GM10266 (cell line): ENCODE data around the gene MTRFR.

Experiments
- DNase-seq: peaks from one replicate; pipeline ENCODE4 v3.0.0; 2012; ENCODE audit errors: extremely low spot score
- CTCF ChIP-seq: IDR thresholded peaks from 2 replicates; pipeline ENCODE4 v1.5.1; 2012; ENCODE audit warnings: mild to moderate bottlenecking, low read depth; ENCODE audit not compliant: control insufficient read depth, insufficient read depth; ENCODE audit errors: missing control alignments

Gene MTRFR

GRCh38 chr12:123280971-123281370, 47.7 kb downstream of the MTRFR start:
- no peak for DNase-seq
- no peak for TF ChIP-seq CTCF

- no peak for DNase-seq
- no peak for TF ChIP-seq CTCF
Observed at GRCh38 chr12:123282111-123282510, 48.9 kb downstream of the MTRFR start.

- DNase-seq, result no peak
- no peak for TF ChIP-seq CTCF
Observed at GRCh38 chr12:123283461-123283860, 50.2 kb downstream of the MTRFR start.

GRCh38 chr12:123284669-123285068, 51.4 kb downstream of the MTRFR start:
- DNase-seq, result no peak
- no peak for TF ChIP-seq CTCF

GRCh38 chr12:123286652-123287373, 53.6 kb downstream of the MTRFR start:
- DNase-seq, result no peak

GRCh38 chr12:123288751-123289346, 55.6 kb downstream of the MTRFR start:
- TF ChIP-seq CTCF, result no peak

More at GRCh38 chr12:123286652-123287373, 53.6 kb downstream of the MTRFR start:
- no peak for TF ChIP-seq CTCF

GRCh38 chr12:123289911-123290310, 56.7 kb downstream of the MTRFR start:
- no peak for TF ChIP-seq CTCF
- DNase-seq, result no peak

More at GRCh38 chr12:123288751-123289346, 55.6 kb downstream of the MTRFR start:
- no peak for DNase-seq
